ENCODE results near the gene JPT1. TPM values are rescaled to one million over a fixed set of nuclear protein-coding genes. Genes with fewer than 3 reads are reported as not detected.
"Not testable (repeated sequence)": the region's sequence is repeated elsewhere in the genome, so short reads cannot be mapped to it uniquely, and the experiment has no call there.

Gene JPT1
- total and polyA plus RNA-seq, 2 experiments from 2014 or later = 278 to 903 TPM

GRCh38 chr17:75133001-75133400 is 21.3 kb downstream of the JPT1 start (continued):
- TF ChIP-seq ZNF462 (CRISPR knock-in tag; IDR thresholded peaks at IDR 0.05) = no peak
- TF ChIP-seq ZNF331 (CRISPR knock-in tag; IDR thresholded peaks at IDR 0.05; ENCODE audit: low read depth) = no peak
- TF ChIP-seq REST (IDR thresholded peaks at IDR 0.05; ENCODE audit: unreplicated experiment) = no peak

- Histone ChIP-seq H3K4me3 (peak overlapping the region; percentile 95), H3K27ac (ENCODE audit: low read depth) (peak overlapping the region; percentile 92), H3F3A (replicated peaks; ENCODE audit: low read depth) (peaks cover 68% of the 10 kb centered on the region), H2AFZ (peak overlapping the region; percentile 60; the same call in 1 of the 2 replicates), H4K20me1 (replicated peaks; ENCODE audit: insufficient read depth) (0 out of 2 replicates have a peak, but pooled peaks cover 17% of the 10 kb centered on the region), H3K36me3 (ENCODE audit: insufficient read depth) (peaks cover 14% of the 10 kb centered on the region; the same call in 1 of the 2 replicates), H3K4me2 (peak overlapping the region; percentile 96), H3K4me1 (ENCODE audit: insufficient read depth) (peaks cover 14% of the 10 kb centered on the region)
- Mint-ChIP-seq H3K36me3 (ENCODE audit: low read depth) (peaks cover 45% of the 10 kb centered on the region), H3K27ac (peak overlapping the region; percentile 94), H3K27me3 (ENCODE audit: insufficient read depth, low read depth, poor library complexity) (peaks cover 30% of the 10 kb centered on the region), H3K4me3 (peak overlapping the region; percentile 91)
- H3K9me3 Mint-ChIP-seq; H3K79me2 ChIP-seq (replicated peaks; ENCODE audit: insufficient read depth); H3K9me2 ChIP-seq (ENCODE audit: insufficient read depth); H3K27me3 ChIP-seq (ENCODE audit: insufficient read depth); H3K4me1 Mint-ChIP-seq; ATAC-seq; DNase-seq (ENCODE audit: low spot score): not testable (repeated sequence)
Observed at GRCh38 chr17:75132018-75133000, 22.0 kb downstream of the JPT1 start.
